ENCODE results near the gene LRRC1. TPM values are rescaled to one million over a fixed set of nuclear protein-coding genes. Genes with fewer than 3 reads are reported as not detected.

Gene LRRC1
- total and polyA plus RNA-seq, 8 donors: 2.9 to 50.4 (median 12.2) TPM

DNA sequence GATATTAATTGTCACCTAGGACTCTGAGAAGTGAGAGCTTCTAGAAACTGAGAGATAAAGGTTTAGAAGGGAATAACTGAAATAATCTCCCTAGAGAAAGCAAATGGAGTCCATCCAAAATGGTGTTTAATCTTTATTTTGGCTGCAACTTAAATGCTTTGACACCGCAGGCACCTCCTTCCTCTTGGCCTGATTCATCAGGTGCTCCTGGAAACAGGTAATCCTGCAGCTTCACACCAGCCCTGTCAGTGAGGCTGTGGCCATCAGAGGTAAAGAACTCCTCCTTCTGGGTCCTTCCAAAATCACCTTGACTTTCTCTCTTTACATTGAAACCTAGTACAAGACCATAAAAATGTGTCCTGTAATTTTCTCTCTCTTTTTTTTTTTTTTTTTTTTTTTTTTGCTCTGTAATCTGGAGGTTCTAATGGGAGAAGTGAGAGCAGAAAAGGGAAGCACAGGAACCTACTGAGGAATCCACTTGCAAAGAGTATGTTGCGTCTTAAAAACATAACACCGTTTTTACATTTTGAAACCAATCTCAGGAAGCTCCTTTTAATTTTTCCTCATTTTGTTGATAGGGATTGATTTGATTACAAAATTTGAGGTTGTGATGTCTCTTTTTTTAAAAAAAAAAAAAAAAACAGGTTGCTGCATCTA lies 124.2 kb downstream of the LRRC1 start:
- DNase-seq: no peak

DNA sequence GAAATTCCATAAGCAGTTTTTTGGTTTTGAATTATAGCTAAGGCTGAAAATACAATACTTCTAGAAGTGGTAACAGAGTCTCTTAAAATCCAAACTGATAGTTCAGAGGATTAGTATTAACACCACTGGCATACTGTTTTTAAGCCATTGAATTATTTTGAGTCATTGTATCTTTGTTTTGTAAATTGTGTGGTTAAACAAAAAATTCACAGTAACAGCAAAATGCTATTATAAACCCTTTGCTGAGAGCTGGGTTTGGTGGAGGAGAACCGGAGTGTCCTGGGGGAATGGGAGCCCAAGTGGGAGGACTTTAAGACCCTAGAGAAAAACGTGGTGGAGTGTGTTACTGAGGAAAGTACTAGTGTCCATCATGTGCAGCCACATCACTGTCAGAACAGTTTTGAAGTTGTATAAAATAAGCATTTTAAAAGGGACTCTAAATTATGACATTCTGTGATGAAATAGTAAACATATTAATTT lies 125.1 kb downstream of the LRRC1 start:
- 76 to 87% (median 84%) methylated on average over 2 of the region's 2 CpGs for WGBS, 5 donors
- TF ChIP-seq, protein P1, sequence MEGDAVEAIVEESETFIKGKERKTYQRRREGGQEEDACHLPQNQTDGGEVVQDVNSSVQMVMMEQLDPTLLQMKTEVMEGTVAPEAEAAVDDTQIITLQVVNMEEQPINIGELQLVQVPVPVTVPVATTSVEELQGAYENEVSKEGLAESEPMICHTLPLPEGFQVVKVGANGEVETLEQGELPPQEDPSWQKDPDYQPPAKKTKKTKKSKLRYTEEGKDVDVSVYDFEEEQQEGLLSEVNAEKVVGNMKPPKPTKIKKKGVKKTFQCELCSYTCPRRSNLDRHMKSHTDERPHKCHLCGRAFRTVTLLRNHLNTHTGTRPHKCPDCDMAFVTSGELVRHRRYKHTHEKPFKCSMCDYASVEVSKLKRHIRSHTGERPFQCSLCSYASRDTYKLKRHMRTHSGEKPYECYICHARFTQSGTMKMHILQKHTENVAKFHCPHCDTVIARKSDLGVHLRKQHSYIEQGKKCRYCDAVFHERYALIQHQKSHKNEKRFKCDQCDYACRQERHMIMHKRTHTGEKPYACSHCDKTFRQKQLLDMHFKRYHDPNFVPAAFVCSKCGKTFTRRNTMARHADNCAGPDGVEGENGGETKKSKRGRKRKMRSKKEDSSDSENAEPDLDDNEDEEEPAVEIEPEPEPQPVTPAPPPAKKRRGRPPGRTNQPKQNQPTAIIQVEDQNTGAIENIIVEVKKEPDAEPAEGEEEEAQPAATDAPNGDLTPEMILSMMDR (IDR thresholded peaks at IDR 0.05): no peak
- TF ChIP-seq EP300 (IDR thresholded peaks at IDR 0.05): no peak

More for the DNA sequence above, 124.2 kb downstream of the LRRC1 start:
- H3K27ac ChIP-seq: no peak overlapping the region
- H3K36me3 ChIP-seq: peaks cover 5 to 63% (median 43%) of the 10 kb centered on the region in 4 donors
- H3K9me3 ChIP-seq: no peaks in the 10 kb centered on the region
- intact Hi-C loops (cut with DNase I; ENCODE audit: low total_unique reads): no loop called here
- peaks cover 0 to 15% (median 3%) of the 10 kb centered on the region in 4 donors for H3K4me1 ChIP-seq
- no peaks in the 10 kb centered on the region for H3K27me3 ChIP-seq
- H3K4me3 ChIP-seq: no peak overlapping the region
- TF ChIP-seq, protein P1 (IDR thresholded peaks at IDR 0.05): no peak
- TF ChIP-seq POLR2AphosphoS5 (IDR thresholded peaks at IDR 0.05) (no peak), POLR2A (IDR thresholded peaks at IDR 0.05) (no peak), EP300 (IDR thresholded peaks at IDR 0.05) (no peak)
- WGBS, 5 donors: 69 to 82% (median 74%) methylated on average over 3 of the region's 3 CpGs

DNA sequence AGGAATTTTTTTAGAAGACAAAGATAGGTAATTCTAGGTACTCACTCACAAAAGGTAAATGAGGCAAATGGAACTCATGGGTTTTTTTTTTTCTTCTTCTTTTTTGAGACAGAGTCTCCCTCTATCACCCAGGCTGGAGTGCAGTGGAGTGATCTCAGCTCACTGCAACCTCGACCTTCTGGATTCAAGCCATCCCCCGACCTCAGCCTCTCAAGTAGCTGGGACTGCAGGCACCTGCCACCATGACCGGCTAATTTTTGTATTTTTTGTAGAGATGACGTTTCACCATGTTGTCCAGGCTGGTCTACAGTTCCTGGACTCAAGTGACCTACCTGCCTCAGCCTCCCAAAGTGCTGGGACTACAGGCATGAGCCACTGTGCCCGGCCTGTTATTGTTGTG lies 126.1 kb downstream of the LRRC1 start:
- H3K27me3 ChIP-seq: no peaks in the 10 kb centered on the region
- peaks cover 0 to 25% (median 0%) of the 10 kb centered on the region in 4 donors for H3K4me1 ChIP-seq
- H3K4me3 ChIP-seq: no peak overlapping the region
- TF ChIP-seq EP300 (IDR thresholded peaks at IDR 0.05) (no peak), POLR2AphosphoS5 (IDR thresholded peaks at IDR 0.05) (no peak), POLR2A (IDR thresholded peaks at IDR 0.05) (no peak)
- TF ChIP-seq, protein P1 (IDR thresholded peaks at IDR 0.05): no peak
- no peak overlapping the region for H3K27ac ChIP-seq
- DNase-seq: no peak
- intact Hi-C loops (cut with DNase I; ENCODE audit: low total_unique reads): no loop called here
- whole genome bisulfite sequencing, 5 donors: 72 to 92% (median 88%) methylated on average over 5 of the region's 5 CpGs
- peaks cover 5 to 45% (median 35%) of the 10 kb centered on the region in 4 donors for H3K36me3 ChIP-seq
- no peaks in the 10 kb centered on the region for H3K9me3 ChIP-seq

More for the DNA sequence above, 125.1 kb downstream of the LRRC1 start:
- DNase-seq: no peak
- H3K4me1 ChIP-seq: peaks cover 0 to 18% (median under 1%) of the 10 kb centered on the region in 4 donors
- intact Hi-C loops (cut with DNase I; ENCODE audit: low total_unique reads): no loop called here
- H3K27ac ChIP-seq: no peak overlapping the region
- no peak overlapping the region for H3K4me3 ChIP-seq
- H3K27me3 ChIP-seq: no peaks in the 10 kb centered on the region
- H3K9me3 ChIP-seq: no peaks in the 10 kb centered on the region
- peaks cover 5 to 53% (median 35%) of the 10 kb centered on the region in 4 donors for H3K36me3 ChIP-seq

DNA sequence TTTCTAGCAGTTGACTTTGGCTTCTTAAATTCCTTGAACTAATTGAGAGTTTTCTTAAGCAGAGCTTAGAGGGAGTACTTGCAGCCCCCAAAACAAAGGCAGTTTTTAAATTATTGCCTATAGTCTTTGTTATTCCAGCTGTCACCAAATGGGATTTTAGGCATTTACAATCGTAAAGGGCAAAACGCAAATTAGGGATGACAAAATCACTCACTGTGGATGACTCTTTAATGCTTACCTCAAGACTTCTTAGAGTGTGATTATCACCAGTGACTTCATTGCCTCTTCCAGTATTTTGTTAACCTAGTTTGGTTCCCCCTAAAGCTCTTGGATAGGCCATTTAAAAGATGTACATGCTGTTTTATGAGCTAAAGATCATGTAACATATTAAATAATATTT lies 126.8 kb downstream of the LRRC1 start:
- DNase-seq: no peak
- Histone ChIP-seq H3K27me3 (no peaks in the 10 kb centered on the region), H3K4me3 (no peak overlapping the region), H3K9me3 (no peaks in the 10 kb centered on the region), H3K36me3 (peaks cover 5 to 44% (median 35%) of the 10 kb centered on the region in 4 donors), H3K27ac (no peak overlapping the region), H3K4me1 (peaks cover under 1 to 29% (median 4%) of the 10 kb centered on the region in 4 donors)
- intact Hi-C loops (cut with DNase I; ENCODE audit: low total_unique reads): no loop called here
- WGBS, 5 donors: 89 to 97% (median 94%) methylated on average over 2 of the region's 2 CpGs
- TF ChIP-seq POLR2AphosphoS5 (IDR thresholded peaks at IDR 0.05): no peak
- no peak for TF ChIP-seq POLR2A (IDR thresholded peaks at IDR 0.05)
- TF ChIP-seq, protein P1 (IDR thresholded peaks at IDR 0.05): no peak
- TF ChIP-seq EP300 (IDR thresholded peaks at IDR 0.05): no peak
